ENCODE measurements around the gene CDH4.

Gene CDH4

DNA sequence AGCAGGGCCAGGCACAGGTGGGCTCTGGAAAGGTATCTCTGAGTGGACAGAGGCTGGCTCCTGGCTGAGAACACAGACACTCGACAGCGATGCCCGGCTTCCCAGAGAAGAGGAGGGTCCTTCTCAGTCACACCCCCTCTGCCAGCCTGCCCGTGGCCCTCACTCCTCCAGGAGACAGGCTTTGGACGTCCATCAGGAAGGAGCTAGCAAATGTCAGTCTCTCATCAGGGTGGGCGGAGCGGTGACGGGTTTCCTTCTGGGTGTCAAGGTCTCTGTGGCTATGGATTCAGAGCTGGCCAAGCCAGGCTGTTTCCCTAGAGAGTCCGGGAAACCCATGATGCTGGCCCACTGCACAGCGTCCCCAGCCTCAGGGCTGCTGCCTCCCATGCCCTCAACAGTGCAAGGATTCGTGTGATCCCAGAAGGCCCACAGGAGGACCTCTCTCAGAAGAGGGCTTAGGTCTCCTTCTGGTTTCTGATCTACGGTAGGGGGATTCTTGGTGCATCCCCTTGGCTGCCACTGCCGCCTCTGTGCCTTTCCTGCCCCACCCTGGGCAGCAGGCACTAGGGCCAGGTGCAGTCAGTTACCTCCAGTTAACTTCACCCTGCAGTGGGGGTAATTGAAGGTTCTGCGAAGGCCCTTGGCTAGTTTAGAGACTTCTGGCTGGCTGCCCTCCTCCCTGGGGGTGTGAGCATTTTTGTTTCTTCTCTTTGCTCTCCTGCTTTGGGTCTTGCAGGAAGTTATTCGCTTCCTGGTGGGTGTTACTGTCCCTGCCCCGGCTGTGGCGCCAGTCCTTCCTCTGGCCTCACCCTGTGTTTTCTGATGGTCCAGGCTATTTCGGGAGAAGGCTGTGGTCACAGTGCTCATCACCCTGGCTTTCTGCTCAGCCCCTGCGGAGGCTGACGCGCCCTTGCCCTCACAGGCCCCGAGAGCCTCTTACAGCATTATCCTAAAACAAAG, 80.2 kb downstream of the CDH4 start:
- DNase-seq: no peak

DNA sequence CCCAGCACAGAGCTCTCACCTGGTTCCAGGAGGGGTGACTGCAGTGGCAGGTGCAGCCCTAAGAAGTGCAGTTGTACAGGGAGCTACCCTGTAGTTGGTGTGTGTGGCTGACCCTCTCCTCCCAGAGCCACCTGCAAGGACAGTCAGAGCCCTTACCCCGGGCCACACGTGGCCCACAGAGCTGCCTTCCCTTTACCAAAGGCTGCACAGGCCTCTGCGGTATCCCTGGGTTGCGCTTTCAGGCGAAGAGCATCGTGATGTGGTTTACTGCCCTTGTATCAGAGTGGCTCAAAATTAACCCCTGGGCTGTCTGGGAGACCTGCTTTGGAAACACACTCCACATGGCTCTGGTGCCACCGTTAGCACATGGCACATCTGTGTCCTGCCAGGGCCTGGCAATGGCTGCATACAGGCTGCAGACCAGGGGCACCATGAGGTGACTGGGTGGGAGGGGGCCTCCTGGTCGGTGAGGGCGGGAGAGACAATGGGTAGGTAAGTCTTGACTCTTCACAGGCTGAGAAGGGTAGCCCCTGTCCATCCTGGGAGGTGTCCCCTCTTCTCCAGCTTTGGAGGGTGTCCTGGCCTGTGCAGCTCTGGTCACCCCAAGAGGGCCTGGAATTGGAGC, 81.5 kb downstream of the CDH4 start:
- no peak for DNase-seq

DNA sequence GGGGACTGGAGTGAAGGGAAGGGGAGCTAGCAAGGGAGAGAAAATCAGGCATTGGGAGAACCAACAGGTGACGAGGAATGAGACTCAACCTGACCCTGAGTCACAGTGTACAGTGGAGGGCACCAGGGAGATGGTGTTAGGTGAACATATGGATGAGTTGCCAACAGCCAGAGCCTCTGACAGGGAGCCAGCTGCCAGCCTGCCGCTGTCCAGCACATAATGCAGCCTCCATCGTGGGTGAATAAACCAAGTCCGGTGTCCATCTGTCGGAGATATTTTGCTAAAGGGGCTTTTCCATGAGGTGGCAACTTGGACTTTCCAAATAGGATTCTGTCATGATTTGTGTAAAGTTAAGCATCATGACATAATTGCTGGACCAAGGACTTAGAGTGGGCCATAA, 88.1 kb downstream of the CDH4 start:
- no peak for DNase-seq

DNA sequence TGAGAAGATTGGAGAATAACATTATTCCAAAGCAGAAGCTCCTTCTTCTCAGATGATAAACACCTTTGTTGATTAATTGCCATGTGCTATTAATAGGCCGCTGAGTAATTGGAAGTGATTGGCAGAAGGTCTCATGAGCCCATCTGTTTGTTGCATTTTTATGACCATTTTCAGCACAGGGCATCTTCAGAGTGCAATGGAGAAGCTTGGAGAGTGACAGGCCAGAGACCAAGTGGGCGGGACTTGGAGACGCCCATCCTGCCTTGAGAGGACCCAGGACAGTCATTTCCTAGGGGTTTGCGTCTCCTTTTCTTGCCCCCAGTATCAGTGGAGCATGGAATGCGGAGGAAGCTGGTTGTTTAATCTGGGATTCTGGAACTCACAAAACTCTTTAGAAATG, 89.5 kb downstream of the CDH4 start:
- no peak for DNase-seq

DNA sequence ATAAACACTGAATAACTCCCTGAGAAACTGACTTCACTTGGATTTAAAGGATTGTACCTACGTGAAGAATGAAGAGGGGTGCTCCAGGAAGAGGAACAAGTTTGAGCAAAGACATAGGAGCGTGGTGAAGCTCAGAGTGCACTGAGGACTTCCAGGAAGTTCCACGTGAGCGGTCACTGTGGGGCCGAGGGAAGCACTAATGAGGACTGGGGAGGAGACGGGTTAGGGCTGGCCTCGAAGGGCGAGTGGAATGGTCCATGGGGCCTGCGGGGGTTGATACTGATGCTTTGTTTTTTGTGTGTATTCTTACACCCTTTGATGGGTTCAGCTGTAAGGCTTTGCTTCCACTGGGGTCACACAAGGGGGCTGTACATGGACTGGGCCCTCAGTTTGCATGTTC, 91.9 kb downstream of the CDH4 start:
- DNase-seq: no peak

DNA sequence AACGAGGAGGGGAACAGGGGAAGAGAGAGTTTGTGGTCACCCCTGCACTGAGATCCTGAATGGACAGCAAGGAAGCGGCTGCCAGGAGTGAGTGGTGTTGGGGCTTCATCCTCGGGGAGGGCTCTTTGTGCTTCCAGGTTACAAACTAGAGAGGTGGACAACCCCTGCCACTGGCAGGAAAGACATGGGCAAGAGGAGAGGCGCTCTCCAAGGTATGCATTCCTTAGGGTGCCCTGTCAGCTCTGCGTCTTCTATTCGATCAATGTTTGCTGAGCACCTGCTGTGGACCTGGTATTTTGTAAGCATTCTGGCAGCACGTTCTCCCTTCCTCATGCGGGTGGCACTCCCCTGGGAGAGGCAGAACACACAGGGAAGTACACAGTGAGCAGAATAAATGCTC, 93.6 kb downstream of the CDH4 start:
- DNase-seq: no peak

DNA sequence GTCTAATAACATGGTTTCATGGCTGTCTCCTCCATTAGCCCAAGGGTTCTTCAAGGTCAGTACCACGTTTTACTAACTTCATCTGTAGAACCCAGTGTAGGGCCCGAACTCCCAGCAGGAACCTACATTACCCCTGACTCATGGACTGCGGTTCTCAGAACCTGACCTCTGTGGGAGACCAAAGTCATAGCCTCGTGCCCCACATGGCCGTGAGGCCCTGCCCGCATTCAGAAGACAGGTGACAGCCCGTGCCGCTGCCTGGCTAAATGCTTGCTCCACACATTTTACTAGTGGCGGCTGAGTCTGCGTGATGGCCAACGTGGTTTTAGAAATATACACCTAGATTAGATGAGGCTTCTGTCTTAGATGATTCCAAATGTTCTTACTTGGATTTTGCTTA, 94.9 kb downstream of the CDH4 start:
- no peak for DNase-seq

DNA sequence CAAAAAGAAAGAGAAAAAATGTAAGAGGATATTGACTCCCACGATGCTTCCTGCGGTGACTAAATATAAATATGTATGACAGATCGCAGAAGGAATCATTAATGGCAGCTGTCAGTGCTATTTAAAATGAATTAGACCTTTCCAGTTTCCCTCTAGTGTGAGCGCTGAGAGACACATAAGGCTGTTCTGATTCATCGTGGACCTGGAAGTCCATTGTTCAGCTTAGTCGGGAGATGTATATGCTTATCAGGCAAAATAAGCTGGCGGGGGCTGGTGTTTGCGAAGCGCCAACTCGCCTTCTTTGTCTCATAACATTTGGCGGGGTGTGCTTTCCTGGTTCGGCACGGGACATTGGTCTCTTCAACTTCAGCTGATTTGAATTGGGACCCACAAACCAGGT, 95.4 kb downstream of the CDH4 start:
- no peak for DNase-seq

DNA sequence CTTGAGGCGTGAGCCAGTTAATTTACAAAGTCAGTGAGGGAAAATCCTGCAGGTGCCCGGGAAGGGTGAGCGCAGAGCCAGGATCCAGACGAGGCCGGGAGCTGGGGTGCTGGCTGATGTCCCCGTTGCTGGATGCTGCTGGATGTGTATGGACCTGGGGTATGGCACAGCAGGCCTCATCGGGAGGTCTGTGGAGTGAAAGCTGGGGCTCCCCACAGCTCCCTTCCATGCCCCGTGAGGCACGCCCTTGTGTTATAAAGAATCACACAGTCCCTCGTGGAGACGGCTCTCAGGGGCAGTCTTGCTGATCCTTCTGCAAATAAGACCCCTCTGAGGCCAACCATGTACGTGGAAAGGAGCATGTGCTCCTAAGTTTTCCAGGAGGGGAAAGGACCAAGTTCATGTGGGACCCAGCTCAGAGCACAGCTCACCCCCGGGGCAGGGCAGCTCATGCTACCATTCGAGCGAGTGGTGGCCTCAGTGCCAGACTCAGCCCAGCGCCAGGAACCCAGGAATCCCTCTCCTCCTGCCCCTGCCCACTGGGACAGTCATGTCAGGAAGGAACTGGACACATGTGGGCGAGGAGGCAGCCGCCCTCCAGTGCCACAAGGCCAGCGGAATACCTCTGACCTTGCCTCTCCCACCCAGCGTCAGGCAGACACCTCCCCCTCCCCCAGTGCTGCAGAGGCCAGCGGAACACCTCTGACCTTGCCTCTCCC, 97.5 kb downstream of the CDH4 start:
- no peak for DNase-seq

DNA sequence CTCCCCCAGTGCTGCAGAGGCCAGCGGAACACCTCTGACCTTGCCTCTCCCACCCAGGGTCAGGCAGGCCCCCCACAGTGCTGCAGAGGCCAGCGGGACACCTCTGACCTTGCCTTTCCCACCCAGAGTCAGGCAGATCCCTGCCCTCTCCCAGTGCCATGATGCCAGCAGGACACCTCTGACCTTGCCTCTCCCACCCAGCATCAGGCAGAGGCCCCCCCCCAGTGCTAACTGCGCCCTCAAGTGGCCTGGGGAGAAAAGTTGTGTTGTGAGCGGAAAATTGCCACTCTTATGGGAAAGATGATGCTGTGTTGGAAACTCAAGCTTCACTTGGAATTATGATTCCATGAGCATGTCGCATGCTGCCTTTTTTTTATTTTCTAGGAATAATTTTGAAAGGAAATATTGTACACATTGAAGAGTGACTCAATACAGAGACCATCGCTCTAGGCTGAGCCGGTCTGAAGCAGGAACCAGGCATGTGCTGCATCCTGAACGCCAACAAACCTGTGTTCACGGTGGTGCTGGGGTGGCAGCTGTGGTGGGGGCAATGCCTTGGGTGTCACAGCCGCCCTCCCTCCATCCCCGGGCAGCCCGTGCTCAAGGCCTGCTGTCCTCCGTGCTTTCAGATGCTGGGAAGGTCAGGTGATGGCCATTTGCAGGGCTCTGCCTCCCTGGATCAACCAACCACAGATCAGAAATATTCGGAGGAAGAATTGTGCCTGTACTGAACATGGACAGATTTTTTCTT, 98.6 kb downstream of the CDH4 start:
- DNase-seq: no peak

DNA sequence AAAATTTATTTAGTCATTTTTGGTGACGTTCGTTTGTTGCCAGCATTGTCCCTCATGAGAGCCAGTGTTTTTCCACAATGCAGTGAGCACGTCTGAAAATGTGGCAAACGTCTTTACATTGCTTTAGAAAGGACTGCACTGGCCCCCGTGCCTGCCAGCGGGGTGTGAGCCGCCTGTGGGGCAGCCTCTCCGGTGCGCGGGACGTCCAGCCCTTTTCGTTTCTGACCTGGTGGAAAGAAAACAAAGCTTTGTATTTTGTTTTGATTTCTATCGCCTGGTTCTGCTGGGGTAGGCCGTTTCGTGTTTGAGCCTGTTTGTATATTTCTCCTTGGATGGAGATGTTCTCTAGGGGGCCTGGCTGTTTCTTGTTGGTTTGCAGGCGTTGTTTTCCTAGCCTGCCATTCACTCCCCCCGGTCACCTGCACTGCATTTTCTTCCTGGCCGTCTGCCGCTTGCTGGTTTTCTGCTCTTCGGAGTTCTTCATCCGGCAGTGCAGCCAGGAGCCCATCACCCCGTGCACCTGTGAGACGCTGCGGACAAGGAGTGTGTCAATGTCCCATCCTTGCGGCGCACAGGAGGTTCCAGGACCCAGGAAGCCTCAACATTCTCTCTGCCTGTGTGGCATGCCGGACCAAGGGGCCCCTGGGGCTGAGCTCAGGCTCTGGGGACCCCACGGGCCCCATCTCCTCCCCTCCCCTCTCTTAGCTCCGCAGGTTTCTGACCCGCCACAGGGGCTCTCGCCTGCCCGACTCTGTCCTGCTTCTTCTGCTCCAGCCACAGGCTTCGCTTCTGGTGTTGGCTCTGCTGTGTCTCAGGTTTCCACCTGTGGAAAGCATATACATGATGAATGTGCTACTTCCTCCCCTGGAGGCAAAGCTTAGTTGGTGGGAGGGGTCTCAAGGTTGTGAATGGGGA, 100.5 kb downstream of the CDH4 start:
- no peak for DNase-seq

DNA sequence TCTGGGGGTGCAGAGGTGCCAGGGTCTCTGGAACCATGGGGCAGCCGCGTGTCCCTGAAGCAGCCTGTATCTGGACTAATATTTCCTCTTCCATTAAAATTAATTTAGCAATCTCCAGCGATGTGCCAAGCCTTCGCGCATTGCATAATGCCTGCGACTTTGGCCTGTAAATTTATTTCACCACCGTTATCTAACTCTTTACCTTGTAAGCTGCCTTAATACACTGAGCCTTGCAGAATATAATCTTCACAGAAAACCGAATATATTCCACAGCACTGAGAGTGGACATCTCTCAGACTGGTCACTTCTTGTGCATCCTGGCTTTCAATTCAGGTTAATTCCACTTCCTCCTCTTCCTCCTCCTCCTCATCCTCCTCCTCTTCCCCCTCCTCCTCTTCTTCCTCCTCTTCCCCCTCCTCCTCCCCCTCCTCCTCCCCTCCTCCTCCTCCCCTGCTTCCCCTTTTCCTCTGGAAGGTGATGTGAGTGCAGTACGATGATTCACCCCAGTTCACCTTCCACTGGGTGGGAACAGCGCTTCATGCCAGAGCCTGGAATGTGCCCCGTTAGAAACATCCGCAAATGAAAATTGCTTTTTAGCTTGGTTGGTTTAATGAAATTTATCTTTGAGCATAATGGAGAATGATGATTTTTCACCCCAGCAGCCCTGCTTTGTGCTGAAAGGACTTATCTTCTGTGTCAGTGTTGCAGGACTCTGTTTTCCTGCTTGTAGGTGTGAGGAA, 101.4 kb downstream of the CDH4 start:
- DNase-seq: no peak

DNA sequence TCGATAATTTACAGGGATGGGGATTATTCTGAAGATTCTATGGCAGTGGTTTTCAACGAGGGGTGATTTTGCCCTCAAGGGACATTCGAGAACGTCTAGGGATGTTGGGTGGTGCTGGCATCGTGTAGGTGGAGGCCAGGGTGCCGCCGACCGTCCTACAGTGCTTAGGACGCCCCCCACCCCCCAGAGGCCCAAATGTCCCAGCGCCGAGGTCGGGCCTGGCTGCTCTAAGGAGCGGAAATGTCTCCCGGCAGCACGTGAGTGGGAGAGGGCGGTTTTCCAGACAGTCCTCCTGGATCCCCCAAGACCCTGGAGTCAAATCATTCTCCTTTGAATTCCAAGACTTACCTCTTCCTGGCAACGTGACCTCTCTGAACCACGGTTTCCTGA, 101.9 kb downstream of the CDH4 start:
- DNase-seq: no peak

DNA sequence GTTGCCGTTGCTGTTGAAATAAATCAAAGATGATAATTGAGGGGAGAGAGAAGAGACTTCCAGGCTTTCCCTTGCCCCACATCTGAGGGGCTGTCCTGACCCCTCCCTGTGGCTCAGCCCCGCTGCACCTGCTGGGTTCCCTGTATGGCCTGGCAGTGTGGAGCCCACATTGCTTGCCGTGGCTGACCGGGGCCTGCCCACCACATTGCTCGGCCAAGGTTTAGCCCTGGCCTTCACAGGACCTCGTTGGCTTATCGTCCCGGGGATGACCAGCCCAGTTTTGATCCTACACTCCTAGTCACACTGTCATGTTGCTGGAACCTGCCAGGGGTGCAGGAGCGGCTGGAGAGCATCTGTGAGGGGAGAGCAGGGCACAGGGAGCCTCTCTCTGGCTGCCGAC, 102.4 kb downstream of the CDH4 start:
- no peak for DNase-seq

DNA sequence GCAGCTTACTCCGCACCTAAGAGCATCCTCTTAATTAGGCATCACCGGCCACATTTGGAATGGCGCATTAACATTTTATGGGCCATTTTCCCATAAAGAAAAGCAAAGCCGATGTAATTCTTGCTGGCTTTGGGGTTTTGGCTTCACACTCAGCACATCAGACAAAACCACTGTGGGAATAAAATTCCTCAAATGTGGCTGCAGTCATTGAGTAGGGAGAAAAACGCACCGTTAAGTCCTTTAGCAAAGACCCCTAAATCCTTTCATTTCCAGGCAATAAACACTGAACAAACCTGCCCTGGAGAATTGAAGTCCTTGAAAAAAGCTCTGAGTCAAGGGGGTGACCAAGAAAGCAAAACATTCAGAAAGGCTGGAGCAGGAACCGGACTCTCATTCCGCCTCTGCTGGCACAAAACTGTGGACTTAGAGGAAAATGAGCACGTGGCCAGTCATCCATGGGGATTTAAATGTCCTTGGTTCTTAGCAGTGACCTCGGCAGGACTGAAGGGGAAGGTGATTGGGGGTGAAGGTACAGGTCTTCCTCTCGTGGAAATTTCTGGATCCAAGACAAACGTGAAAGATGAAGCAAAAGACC, 102.9 kb downstream of the CDH4 start:
- DNase-seq: no peak

DNA sequence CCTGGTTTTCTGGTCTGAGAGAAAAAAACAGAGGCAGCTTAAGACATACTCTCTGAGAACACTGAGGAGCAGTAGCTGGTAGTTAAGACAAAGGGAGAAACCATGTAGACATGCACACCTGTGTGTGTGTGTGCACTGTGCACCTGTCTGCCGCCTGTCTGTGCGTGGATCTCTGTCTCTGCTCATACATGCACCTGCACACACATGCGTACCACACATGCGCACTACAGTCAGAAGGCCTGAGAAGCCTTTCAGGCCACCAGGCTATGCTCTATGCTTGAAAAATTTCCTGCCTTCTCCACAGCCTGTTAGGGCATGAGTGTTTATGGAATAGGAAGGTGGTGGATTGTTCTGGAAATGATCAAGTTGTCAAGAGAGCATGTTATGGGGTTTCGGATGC, 103.5 kb downstream of the CDH4 start:
- no peak for DNase-seq

DNA sequence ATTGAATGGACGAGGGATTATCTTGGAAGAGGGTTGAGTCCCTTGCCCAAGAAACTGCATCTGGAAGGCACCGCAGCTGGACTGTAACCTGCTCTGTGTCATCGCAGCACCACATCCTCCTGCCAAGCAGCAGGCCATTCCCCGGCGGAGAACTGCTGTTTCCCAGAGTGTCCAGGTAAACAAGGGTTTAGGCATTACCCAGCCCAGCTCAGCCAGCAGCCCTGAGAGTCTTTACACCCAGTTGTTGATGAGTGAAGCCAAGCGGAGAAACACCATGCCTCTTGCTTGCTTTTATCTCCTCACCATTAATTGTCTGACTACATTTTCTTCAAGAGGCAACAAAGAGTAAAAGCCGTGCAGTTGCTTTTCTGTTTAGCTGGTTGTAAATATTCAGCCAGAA, 104.1 kb downstream of the CDH4 start:
- no peak for DNase-seq

DNA sequence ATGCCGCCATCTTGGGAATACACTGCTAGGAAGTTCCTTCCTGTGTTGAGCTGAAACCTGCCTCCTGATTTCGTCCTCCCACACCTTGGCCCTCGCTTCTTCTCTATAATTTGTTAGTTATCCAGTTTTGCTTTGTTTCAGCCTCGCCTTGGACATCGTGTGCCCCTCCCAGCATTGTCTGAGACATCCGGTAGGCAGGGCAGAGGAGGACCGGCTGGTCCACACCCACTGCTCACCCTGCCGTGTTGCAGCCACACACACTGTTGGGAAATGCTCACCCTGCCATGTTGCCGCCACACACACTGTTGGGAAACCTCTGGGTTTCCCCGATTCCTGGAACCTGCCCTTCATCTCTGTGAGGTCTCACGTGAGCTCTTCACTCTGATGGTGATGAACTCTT, 105.1 kb downstream of the CDH4 start:
- DNase-seq: no peak

DNA sequence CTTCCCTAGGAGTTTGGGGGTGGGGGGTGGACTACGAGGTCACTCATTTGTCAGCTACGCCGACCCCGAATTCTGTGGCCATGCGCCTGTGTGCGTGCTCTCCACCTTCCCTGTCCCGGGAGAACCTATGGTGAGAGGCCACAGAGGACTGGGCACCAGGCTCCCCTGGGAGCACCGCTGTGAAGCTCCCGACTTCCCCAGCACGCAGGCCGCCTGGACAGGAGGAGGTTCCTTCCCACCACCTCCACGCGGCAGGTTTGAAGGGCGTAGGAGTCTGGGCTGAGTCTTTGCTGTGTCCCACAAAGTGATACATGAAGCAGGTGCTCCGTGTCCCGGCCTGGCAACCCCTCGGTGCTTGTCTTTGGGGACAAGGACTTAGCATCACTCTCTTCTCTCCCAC, 107.2 kb downstream of the CDH4 start:
- DNase-seq: no peak

DNA sequence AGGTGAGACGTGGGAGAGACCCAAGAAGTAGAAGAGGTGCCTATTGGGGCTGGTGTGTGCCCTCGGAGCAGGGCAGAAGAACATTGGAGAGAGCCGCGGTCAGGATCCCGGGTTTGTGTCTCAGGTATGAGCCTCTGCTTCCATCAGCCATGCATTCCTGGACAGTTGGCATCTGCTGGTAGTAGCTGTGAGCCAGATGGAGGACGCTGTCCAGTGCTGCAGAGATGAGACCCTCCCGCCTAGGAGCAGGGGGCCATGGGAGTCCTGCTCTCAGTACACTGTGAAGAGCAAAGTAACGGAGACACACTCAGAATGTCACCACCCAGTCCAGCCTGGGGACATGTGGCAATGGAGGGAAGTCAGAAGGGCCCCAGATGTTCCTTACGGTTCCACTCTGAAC, 108.2 kb downstream of the CDH4 start:
- DNase-seq: no peak

DNA sequence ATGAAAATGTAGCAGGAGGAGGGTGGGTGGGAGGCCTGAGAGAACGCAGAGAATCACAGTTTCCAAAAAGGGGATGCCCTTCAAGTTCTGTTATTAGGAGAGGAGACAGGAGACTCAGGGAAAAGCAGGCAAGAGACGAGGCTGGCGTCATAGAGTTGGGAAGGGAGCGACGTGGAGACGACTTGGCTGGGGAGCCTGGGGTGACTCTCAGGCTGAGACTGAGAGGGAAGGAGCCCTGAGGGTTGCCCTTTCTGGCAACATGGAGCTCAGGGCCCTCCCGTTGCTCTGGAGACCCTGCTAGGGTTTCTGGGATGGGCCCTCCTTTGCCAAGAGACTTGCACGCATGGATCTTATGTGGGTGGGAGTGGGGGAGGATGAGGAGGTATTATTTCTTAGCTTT, 108.9 kb downstream of the CDH4 start:
- DNase-seq: no peak

Measured in activated naive CD4-positive, alpha-beta T cell treated with Interleukin-2 at 50 U/mL for 16 hours (primary cell).